ENCODE data around the gene RTRAF.

The RTRAF gene

GRCh38 chr14:52008136-52008535 is 18.8 kb downstream of the RTRAF start:
- no peak for DNase-seq (ENCODE audit: low read depth)
- no peak overlapping the region for H3K4me3 ChIP-seq (ENCODE audit: low read depth, low read length)
- TF ChIP-seq CTCF (IDR thresholded peaks at IDR 0.05; ENCODE audit: low read depth, low read length, missing control alignments): no peak

GRCh38 chr14:52010173-52010693 is 20.9 kb downstream of the RTRAF start:
- TF ChIP-seq CTCF (IDR thresholded peaks at IDR 0.05; ENCODE audit: low read depth, low read length, missing control alignments): no peak

GRCh38 chr14:52011523-52011922 is 22.2 kb downstream of the RTRAF start:
- H3K4me3 ChIP-seq (ENCODE audit: low read depth, low read length): no peak overlapping the region
- TF ChIP-seq CTCF (IDR thresholded peaks at IDR 0.05; ENCODE audit: low read depth, low read length, missing control alignments): no peak
- DNase-seq (ENCODE audit: low read depth): no peak

More at GRCh38 chr14:52010173-52010693, 20.9 kb downstream of the RTRAF start:
- no peak for DNase-seq (ENCODE audit: low read depth)
- H3K4me3 ChIP-seq (ENCODE audit: low read depth, low read length): no peak overlapping the region

GRCh38 chr14:52012635-52013034 is 23.3 kb downstream of the RTRAF start:
- no peak for DNase-seq (ENCODE audit: low read depth)
- no peak overlapping the region for H3K4me3 ChIP-seq (ENCODE audit: low read depth, low read length)
- no peak for TF ChIP-seq CTCF (IDR thresholded peaks at IDR 0.05; ENCODE audit: low read depth, low read length, missing control alignments)

- no peak for DNase-seq (ENCODE audit: low read depth)
- peak; percentile 35 for TF ChIP-seq CTCF (IDR thresholded peaks at IDR 0.05; ENCODE audit: low read depth, low read length, missing control alignments)
- H3K4me3 ChIP-seq (ENCODE audit: low read depth, low read length): no peak overlapping the region
These were observed 24.7 kb downstream of the RTRAF start for GRCh38 chr14:52013984-52014600.

- no peak overlapping the region for H3K4me3 ChIP-seq (ENCODE audit: low read depth, low read length)
- no peak for TF ChIP-seq CTCF (IDR thresholded peaks at IDR 0.05; ENCODE audit: low read depth, low read length, missing control alignments)
These were observed 25.4 kb downstream of the RTRAF start for GRCh38 chr14:52014601-52015267.

More at GRCh38 chr14:52014601-52015267, 25.4 kb downstream of the RTRAF start:
- DNase-seq (ENCODE audit: low read depth): no peak
